ENCODE data around the gene GGCT. TPM values are rescaled to one million over a fixed set of nuclear protein-coding genes. Genes with fewer than 3 reads are reported as not detected.
A peak's percentile ranks its signal among the peaks of the same experiment; 100 is the strongest.

GGCT gene
- polyA plus RNA-seq, 2 of the 4 experiments (the other 2 are of a cell fraction) = 69.7 to 79.6 TPM

DNA sequence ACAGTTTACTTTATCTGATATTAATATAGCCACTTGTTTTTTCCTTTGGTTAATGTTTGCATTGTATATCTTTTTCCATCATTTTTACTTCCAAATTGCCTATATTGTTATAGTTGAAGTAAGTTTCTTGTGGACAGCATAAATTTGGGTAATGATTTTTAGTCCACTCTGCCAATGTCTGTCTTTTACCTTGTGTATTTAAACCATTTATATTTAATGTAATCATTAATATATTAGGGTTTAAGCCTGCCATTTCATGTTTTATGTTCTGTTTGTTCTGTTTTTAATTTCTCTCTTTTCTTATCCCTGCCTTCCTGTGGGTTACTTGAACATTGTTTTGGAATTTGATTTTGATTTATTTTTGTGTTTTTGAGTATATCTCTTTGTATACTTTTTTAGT lies 13.2 kb downstream of the GGCT start:
- Histone ChIP-seq H3K4me1 (no peaks in the 10 kb centered on the region), H3K4me2 (no peak overlapping the region), H3K27ac (no peak overlapping the region), H3K4me3 (no peak overlapping the region), H3K9me3 (peaks cover 24% of the 10 kb centered on the region)
- DNase-seq (ENCODE audit: low read depth in 1 of 2, low spot score in 1 of 2) (no peak), ATAC-seq (no peak), FAIRE-seq (no peak)
- CTCF ChIA-PET = no interaction called here
- TF ChIP-seq FOSL2 (IDR thresholded peaks at IDR 0.05) (no peak), FOSL2 (CRISPR knock-in tag; IDR thresholded peaks at IDR 0.05) (no peak), SMC3 (IDR thresholded peaks at IDR 0.05) (no peak), NR3C1 (IDR thresholded peaks at IDR 0.05) (no peak), TFCP2L1 (CRISPR knock-in tag; IDR thresholded peaks at IDR 0.05) (no peak), HOXA7 (CRISPR knock-in tag; IDR thresholded peaks at IDR 0.05) (no peak), EP300 (IDR thresholded peaks at IDR 0.05) (no peak), HOXB5 (CRISPR knock-in tag; IDR thresholded peaks at IDR 0.05) (no peak), CBX8 (IDR thresholded peaks at IDR 0.05) (no peak), POLR2AphosphoS2 (conservative IDR thresholded peaks at IDR 0.05; ENCODE audit: low read length) (no peak), CHD2 (IDR thresholded peaks at IDR 0.05; ENCODE audit: low read length, partially characterized antibody) (no peak), MAFK (IDR thresholded peaks at IDR 0.05; ENCODE audit: partially characterized antibody) (no peak), CHD4 (IDR thresholded peaks at IDR 0.05; ENCODE audit: borderline replicate concordance) (no peak), HDAC2 (IDR thresholded peaks at IDR 0.05) (no peak), NPAS2 (CRISPR knock-in tag; IDR thresholded peaks at IDR 0.05; ENCODE audit: borderline replicate concordance) (no peak), ZFP36 (IDR thresholded peaks at IDR 0.05; ENCODE audit: borderline replicate concordance, partially characterized antibody) (no peak)
- TF ChIP-seq, protein P1, sequence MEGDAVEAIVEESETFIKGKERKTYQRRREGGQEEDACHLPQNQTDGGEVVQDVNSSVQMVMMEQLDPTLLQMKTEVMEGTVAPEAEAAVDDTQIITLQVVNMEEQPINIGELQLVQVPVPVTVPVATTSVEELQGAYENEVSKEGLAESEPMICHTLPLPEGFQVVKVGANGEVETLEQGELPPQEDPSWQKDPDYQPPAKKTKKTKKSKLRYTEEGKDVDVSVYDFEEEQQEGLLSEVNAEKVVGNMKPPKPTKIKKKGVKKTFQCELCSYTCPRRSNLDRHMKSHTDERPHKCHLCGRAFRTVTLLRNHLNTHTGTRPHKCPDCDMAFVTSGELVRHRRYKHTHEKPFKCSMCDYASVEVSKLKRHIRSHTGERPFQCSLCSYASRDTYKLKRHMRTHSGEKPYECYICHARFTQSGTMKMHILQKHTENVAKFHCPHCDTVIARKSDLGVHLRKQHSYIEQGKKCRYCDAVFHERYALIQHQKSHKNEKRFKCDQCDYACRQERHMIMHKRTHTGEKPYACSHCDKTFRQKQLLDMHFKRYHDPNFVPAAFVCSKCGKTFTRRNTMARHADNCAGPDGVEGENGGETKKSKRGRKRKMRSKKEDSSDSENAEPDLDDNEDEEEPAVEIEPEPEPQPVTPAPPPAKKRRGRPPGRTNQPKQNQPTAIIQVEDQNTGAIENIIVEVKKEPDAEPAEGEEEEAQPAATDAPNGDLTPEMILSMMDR (IDR thresholded peaks at IDR 0.05) = no peak
- TF ChIP-seq, protein P2, sequence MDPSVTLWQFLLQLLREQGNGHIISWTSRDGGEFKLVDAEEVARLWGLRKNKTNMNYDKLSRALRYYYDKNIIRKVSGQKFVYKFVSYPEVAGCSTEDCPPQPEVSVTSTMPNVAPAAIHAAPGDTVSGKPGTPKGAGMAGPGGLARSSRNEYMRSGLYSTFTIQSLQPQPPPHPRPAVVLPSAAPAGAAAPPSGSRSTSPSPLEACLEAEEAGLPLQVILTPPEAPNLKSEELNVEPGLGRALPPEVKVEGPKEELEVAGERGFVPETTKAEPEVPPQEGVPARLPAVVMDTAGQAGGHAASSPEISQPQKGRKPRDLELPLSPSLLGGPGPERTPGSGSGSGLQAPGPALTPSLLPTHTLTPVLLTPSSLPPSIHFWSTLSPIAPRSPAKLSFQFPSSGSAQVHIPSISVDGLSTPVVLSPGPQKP (IDR thresholded peaks at IDR 0.05; ENCODE audit: low read depth, low read length) = no peak
- TF ChIP-seq, protein P3, sequence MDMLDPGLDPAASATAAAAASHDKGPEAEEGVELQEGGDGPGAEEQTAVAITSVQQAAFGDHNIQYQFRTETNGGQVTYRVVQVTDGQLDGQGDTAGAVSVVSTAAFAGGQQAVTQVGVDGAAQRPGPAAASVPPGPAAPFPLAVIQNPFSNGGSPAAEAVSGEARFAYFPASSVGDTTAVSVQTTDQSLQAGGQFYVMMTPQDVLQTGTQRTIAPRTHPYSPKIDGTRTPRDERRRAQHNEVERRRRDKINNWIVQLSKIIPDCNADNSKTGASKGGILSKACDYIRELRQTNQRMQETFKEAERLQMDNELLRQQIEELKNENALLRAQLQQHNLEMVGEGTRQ (IDR thresholded peaks at IDR 0.05) = no peak
- TF ChIP-seq, protein P4, sequence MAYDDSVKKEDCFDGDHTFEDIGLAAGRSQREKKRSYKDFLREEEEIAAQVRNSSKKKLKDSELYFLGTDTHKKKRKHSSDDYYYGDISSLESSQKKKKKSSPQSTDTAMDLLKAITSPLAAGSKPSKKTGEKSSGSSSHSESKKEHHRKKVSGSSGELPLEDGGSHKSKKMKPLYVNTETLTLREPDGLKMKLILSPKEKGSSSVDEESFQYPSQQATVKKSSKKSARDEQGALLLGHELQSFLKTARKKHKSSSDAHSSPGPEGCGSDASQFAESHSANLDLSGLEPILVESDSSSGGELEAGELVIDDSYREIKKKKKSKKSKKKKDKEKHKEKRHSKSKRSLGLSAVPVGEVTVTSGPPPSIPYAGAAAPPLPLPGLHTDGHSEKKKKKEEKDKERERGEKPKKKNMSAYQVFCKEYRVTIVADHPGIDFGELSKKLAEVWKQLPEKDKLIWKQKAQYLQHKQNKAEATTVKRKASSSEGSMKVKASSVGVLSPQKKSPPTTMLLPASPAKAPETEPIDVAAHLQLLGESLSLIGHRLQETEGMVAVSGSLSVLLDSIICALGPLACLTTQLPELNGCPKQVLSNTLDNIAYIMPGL (CRISPR knock-in tag; IDR thresholded peaks at IDR 0.05; ENCODE audit: borderline replicate concordance) = no peak
- TF ChIP-seq, protein P5, sequence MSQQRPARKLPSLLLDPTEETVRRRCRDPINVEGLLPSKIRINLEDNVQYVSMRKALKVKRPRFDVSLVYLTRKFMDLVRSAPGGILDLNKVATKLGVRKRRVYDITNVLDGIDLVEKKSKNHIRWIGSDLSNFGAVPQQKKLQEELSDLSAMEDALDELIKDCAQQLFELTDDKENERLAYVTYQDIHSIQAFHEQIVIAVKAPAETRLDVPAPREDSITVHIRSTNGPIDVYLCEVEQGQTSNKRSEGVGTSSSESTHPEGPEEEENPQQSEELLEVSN (IDR thresholded peaks at IDR 0.05; ENCODE audit: borderline replicate concordance, low read depth) = no peak
- POLR2A ChIA-PET = no interaction called here

DNA sequence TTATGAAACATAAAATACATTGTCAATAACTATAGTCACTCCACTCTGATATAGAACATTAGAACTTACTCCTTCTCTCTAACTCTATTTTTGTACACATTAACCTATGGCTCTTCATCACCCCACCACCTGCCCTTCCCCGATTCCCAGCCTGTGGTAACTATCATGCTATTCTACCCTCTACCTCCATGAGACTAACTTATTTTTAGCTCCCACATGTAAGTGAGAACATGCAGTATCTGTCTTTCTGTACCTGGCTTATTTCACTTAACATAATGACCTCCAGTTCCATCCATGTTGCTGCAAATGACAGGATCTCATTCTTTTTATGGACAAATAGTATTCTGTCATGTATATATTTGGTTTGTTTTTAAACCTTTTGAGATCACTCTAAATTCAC lies 17.3 kb downstream of the GGCT start:
- Histone ChIP-seq H3K4me3 (no peak overlapping the region), H3K9me3 (peaks cover 18% of the 10 kb centered on the region), H3K4me2 (no peak overlapping the region), H3K4me1 (no peaks in the 10 kb centered on the region), H3K27ac (no peak overlapping the region)
- ATAC-seq (no peak), FAIRE-seq (peak; percentile 23), DNase-seq (ENCODE audit: low read depth in 1 of 2, low spot score in 1 of 2) (no peak)
- ChIA-PET POLR2A (interaction anchor here (0.6 kb wide), 1 partner anchor 9 kb away, joined by 3 read pairs; the partner anchor contains the start of gene NOD1), CTCF (no interaction called here)
- 66% methylated on average over 1 of the region's 1 CpG for WGBS (ENCODE audit: missing lambda C conversion rate)
- no peak for TF ChIP-seq POLR2A (IDR thresholded peaks at IDR 0.05; ENCODE audit: low read length)
- TF ChIP-seq GATA3 (IDR thresholded peaks at IDR 0.05; ENCODE audit: borderline replicate concordance) = no peak
- no peak for TF ChIP-seq SREBF2 (IDR thresholded peaks at IDR 0.05)
- TF ChIP-seq MYC (IDR thresholded peaks at IDR 0.05; ENCODE audit: borderline replicate concordance, low read length) = no peak
- no peak for TF ChIP-seq BHLHE40 (IDR thresholded peaks at IDR 0.05; ENCODE audit: low read depth, low read length)
- TF ChIP-seq FOSL2 (IDR thresholded peaks at IDR 0.05) = no peak
- TF ChIP-seq FOSL2 (CRISPR knock-in tag; IDR thresholded peaks at IDR 0.05) = no peak
- TF ChIP-seq HEYL (CRISPR knock-in tag; IDR thresholded peaks at IDR 0.05) = no peak
- TF ChIP-seq CEBPB (IDR thresholded peaks at IDR 0.05) = no peak
- TF ChIP-seq, protein P6, sequence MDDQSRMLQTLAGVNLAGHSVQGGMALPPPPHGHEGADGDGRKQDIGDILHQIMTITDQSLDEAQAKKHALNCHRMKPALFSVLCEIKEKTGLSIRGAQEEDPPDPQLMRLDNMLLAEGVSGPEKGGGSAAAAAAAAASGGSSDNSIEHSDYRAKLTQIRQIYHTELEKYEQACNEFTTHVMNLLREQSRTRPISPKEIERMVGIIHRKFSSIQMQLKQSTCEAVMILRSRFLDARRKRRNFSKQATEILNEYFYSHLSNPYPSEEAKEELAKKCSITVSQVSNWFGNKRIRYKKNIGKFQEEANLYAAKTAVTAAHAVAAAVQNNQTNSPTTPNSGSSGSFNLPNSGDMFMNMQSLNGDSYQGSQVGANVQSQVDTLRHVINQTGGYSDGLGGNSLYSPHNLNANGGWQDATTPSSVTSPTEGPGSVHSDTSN (IDR thresholded peaks at IDR 0.05) = no peak
- TF ChIP-seq, protein P7, sequence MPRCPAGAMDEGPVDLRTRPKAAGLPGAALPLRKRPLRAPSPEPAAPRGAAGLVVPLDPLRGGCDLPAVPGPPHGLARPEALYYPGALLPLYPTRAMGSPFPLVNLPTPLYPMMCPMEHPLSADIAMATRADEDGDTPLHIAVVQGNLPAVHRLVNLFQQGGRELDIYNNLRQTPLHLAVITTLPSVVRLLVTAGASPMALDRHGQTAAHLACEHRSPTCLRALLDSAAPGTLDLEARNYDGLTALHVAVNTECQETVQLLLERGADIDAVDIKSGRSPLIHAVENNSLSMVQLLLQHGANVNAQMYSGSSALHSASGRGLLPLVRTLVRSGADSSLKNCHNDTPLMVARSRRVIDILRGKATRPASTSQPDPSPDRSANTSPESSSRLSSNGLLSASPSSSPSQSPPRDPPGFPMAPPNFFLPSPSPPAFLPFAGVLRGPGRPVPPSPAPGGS (IDR thresholded peaks at IDR 0.05) = no peak
- TF ChIP-seq, protein P3 (IDR thresholded peaks at IDR 0.05) = no peak
- TF ChIP-seq MAFK (IDR thresholded peaks at IDR 0.05; ENCODE audit: partially characterized antibody) = no peak

Data from A549 (cell line).